Amygdala (tissue), 56 donors: ENCODE results near the gene EYS.

ENCODE experiments used
- DNase-seq, 56 donors: peaks; one replicate each; lab custom pipeline; 2025; lab: John Stamatoyannopoulos, UW

Gene EYS

DNA sequence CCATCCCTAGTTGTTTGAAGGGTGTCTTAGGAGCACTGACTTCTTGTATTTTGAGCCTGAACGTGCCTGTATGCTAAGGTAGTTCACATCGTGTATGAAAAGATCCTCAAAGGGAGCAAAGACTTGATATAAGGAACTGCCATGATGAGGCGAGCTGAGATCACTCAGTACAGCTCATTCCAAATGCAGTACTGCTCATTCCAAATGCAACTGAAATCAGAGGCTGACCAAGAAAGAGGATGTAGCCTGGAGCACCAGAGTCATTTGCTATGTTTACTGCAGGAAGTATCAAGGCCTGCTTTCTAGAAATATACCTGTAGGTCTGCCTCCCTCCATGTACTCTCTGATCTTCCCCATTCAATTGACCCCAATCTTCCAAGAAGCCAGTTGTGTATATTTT lies 832.2 kb downstream of the EYS start:
- no peak for DNase-seq

DNA sequence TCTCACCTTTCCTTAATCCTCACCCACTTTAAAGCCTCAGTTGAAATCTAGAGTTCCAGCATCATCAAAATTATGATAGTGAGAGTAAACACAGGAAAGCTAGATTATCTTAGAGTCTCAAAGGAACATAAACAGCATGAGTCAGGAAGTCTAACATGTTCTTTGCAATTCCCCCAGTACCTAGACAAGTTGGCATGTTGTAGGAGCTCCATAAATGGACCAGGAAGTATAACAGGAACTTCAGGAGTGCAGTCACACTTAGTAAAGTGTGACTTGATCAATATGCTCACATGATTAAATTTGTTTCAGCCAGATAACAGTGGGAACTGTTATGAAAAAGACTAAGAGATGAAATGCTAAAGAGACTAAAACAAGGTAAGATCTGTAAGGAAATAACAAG lies 834.4 kb downstream of the EYS start:
- no peak for DNase-seq

DNA sequence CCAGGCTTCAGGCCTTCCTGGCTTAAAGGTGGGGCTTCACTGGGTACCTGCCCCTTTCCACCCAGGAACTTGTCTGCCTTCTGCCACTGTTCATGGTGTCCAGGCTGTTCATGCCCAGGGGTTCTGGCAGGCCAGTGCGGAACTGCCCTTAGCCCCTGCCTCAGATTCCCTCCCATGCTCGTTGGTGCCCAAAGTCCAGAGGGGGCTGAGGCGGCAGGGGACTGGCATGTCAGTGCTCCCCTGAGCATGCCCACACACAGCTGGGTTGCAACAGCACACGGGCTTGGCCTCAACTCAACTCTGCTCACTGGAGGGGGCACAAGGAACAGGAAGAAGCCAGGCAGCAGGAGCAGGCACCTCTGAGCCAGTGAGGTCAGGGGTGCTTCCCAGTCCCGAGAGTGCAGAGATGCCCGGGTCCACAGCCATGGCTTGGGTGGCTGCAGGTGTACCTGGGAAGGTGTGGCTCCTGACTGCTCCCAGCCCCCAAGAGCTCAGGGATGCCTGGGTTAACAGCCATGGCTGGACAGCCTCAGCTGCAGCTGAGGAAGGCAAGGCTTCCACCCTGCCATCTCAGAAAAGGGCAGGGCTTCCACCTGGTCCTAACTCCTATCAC lies 845.9 kb downstream of the EYS start:
- DNase-seq: no peak

DNA sequence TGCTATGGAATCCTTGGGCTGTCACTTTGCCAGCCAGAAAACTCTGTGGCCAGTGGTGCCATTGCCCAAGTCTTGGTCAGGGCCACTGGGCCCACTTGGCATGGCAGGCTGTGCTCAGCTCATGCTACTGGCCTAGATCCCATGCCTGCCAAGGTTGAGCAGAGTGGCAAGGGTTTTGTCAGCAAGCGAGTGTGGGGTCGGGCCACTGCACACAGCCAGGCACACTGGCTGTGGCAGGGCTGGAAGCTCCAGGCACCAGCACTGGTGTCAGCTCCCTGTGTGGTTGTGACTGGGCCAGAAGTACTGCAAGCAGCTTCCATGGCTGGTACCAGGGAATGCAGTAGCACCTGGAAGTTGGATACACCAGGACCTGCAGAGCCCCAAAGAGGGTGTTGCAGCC lies 846.8 kb downstream of the EYS start:
- DNase-seq: no peak

DNA sequence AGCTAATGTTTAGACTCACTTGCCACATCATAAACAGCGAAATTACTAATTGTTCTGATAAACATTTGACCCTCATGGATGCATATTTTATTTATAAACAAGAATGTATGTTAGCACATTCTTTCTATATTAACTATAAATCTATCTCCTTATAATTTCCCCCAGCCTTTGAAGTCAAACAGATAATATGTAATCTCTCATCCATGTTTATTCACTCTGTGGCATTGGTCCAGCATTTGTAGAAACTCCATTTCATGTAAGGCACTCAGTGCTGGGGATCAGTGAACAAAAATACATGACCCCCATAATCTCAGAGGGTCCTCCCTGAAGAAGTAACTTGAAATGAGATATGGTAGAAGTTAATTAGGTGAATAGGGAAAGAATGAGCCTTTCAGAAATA lies 856.9 kb downstream of the EYS start:
- DNase-seq: no peak

DNA sequence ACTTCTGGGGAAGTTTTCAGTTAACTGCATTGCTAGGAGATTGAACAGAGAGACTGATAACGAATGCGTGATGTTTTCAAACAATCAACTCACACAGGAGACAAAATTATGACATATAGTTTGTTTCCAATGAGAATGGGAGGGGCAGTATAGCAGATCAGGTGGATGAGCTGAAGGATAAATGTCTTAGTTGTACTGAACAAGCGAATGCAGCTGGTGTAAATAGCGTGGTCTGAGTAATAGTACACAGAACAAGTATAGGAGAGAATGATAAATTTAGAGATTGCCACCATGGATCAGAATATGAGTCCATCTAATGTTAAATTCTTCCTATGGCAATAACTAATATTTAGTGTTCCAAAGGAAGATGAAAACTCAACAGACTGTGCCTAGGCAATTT lies 858.6 kb downstream of the EYS start:
- DNase-seq: no peak

DNA sequence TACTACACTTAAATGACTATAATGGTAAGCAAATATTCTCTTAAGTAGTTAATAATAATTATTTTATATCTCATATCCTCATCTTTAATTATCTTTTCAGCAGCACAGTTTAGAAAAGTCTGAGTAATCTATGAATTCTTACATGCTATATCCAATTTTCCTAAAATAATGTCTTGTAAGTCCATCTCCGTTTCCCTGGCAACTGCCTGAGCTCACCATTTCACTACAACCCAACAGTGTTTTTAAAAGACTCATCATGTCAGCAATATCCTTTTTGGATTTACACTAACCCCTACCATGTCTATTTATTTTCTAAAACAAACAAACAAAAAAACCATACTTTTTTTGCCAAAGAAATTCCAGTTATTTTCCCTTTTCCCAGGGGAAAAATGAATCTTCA lies 859.6 kb downstream of the EYS start:
- DNase-seq: peak in 1 of 56 donors; percentile 3

DNA sequence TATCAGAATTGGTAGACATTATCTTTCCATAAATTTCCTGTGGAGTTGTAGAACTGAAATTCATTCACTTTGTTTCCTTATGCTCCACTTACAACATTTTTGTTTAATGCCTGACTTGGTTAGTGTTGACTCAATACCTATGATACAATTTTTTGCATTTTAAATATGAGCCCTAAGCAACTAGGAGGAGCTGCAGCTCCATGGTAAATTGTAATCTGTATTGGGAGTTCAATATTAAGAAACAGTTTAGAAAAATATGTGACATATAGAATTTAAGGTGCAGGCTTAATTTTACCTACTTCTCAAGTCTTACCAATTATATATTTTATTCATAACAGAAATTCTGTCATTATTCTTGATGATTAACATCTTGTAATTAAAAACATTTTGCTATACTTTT lies 868.3 kb downstream of the EYS start:
- no peak for DNase-seq

DNA sequence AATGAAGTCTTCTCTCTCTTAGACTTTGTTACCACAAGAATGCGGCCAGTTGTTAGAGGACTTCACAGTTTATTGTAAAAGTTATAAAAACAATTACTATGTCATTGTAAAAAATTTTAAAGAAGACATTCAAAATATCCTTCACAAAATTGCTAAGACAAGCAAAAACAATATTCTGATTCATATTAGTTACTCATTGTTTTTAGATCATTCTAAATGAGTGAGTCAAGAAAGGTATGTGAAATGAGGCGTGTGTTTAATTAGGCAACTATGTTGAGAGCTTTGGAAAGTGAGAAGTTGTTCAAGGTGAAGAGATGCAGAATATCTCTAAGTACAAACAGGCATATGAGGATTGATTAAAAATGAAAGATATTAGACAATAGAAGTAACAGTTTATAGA lies 875.3 kb downstream of the EYS start:
- DNase-seq: no peak

DNA sequence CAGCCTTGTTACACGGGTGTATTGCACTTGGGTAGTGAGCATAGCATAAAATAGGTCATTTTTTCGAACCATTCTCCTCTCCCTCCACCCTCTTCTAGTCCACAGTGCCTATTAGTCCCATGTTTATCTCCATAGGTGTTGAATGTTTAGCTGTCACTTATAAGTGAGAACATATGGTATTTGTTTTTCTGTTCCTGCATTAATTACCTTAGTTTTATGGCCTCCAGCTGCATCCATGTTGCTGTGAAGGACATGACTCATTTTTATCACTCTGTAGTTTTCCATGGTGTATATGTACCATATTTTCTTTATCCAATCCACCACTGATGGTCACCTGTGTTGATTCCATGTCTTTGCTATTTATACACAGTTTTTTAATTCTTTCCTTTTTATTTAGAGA lies 889.5 kb downstream of the EYS start:
- no peak for DNase-seq

DNA sequence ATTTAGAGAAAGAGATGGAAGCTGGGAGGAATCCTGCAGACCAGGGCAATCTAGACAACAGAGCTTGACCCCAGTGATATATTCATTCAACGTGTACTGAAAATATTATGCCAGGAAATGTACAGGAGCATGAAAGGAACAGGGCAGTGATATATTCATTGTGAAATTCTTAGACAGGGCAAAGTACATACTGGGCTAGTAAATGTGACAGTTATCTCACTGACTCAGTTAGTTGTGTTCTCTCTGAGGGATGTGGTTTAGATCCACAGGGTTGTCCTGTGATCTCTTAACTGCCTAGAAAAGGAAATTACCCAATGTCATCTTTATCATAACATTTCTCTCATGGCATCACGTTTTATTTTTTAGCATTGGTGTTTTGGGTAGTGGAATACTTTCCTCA lies 891.3 kb downstream of the EYS start:
- DNase-seq: no peak

DNA sequence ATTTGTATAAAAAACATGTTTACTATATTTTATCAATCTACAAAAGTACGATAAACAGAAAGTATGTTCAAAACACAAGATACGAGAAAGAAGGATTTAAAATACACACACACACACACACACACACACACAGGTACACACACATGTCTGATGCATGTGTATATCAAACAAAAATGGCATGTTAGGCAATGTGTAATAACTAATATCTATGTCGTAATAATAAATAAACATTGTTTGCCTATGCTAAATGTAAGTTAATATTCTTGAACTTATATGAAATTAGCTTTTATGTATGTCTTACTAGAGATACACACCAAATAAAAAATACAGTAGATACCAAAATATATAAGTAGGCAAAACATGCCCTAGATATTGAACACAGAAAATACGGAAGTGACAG lies 894.9 kb downstream of the EYS start:
- DNase-seq: no peak

DNA sequence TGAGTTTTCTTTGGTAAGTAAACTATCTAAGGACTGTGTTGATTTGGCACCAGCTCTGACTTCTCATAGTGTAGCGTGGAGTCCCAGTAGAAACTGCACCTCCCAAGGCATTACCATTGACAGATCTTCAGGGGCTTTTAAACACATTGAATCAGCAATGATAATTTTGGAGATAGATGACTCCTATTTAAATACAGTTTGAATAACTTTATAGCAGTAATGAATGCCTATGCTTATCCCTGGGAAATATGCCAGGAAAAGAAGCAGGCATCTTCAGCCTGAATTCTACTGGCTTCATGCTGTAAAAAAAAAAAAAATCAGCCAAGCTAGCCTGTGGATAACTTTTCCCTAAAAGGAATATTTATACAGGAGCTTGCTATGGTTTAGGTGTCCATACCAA lies 895.9 kb downstream of the EYS start:
- no peak for DNase-seq

DNA sequence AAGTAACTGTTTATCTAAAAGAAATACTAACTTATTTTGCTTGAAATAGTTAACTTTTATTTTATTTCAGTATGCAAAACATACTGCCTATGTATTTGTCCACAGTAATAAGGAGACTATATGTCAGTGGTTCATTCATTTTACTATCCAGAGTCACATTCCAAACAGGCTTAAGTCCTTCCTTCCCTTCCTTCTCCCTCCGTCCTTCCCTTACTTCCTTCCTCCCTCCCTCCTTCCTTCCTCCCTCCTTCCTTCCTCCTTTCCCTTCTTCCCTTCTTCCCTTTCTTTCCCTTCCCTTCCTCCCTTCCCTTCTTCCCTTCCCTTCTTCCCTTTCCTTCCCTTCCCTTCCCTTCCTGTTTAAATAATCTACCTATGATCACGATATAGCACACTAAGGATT lies 899.2 kb downstream of the EYS start:
- no peak for DNase-seq

DNA sequence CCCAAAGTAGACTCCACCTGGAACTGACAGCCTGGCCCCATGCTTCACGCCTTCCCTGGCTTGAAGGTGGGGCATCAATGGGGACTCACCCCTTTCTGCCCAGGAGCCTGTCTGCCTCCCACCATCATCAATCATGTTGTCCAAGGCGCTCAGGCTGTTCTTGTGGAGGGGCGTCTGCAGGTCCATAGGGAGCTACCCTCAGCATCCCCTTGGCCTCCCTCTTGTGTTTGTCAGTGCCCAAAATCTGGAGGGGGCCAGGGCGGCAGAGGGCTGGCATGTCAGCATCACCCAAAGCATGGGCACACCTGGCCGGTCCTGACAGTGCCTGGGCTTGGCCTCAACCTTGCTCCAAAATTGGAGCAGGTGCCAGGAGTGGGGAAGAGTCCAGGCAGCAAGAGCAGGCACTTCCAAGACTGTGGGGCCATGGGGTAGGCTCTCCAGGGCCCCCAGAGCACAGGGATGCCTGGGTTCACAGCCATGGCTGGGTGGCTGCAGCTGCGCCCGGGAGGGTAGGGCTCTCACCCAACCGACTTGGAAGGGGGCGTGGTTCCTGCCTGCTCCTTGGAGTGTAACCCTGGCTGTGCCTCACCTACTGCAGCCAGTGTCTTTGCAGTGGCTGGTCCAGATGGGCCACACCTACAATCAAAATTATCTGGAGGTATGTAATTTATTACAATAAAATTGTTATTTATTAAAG lies 903.4 kb downstream of the EYS start:
- DNase-seq: no peak

DNA sequence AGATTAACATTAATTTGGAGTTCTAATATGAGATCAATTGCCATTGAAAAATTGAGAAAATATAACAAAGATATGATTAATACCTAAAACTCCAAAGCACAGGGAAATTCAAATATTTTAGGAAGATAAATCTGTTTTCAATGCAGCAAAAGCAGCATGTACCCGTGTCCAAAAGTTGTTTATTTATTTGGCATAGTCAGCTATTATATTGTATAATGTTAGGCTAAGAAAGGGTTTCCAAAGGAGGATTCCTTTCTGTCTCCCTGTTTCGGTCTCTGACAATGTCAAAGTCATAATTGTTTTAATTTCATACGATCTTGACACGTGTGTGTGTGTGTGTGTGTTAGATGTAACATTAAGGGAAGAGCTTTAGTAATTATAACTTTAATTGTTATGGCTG lies 914.5 kb downstream of the EYS start:
- no peak for DNase-seq

DNA sequence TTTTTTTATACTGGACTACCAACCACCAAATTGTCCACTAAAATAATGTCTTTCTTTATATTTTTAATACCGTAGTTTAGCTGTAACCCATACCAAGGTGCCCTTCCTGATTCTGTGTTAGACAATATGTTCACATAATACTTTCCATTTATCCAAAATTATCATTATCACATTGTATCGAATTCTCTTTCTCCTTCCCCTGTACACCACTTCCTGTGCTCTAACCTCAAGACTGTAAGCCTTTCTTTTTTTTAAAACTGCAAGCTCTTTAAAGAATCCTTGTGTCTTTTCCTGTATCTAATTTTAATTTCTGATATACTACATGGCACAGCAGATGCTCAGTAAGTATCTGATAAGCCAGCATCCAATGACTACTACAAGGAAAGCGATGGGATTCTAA lies 917.5 kb downstream of the EYS start:
- no peak for DNase-seq

DNA sequence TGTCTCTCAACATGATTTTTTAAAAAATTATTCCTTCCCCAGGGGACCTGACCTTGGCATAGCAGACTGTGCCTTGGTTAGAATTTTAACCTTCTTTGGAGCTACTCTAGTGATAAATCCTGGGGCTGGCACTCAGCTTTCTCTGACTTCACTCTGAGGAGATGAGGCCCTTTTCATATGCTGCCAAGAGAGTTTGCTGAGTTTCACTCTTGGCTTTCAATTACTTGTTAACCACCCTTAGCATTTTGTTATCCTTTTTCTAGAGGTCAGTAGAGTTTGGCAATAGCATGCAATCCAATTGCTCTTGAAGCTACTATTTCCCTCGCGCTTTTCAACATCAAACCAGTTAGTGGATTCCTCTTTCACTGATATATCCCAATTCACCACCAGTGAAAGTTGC lies 920.3 kb downstream of the EYS start:
- DNase-seq: no peak

DNA sequence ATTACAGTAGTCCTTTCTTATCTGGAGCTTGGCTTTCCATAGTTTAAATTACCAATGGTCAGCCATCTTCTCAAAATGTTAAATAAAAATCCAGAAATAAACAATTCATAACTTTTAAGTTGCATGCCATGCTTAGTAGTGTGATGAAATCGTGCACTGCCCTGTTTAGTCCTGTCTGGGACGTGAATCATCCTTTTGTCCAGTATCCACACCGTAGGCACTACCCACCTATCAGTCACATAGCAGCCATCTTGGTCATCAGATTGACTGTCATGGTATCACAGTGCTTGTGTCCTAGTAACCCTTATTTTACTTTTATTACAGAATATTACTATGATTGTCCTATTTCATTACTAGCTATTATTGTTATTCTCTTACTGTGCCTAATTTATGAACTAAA lies 924.1 kb downstream of the EYS start:
- DNase-seq: no peak

DNA sequence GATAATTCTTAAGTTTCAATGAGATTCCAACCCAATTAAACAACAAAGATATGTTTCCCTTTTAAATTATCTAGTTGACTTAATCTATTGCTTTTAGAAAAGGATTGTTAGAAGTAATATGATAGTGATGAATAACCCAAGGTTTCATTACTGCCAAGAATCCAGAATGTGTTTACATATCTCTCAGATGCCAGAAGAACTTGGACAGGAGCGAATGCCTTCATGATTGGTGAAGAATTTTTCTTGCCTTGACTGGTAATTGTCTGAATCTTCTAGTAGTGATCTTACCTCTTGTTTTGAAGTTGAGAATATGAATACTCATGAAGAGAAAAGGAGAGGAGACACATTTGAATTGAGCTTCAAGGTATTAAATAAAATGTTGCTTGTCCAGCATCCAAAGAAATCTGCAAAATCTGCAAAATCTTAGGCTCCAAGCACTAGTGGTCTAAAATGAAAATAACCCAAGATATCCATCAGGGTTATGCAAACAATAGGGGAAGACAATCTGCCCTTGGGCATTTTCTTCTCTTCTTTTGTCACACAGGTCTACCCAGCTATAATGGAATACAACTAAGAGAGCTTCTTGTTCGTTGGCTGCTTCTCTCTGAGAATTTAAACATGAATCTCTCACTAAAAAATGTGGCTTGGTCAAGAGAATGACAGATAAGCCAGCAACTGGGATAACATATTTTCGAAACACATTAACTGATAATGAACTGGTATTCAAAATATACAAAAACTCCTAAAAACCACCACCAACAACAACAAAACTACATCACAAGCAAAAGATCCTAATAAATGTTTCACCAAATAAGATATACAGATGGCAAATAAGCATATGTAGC lies 928.9 kb downstream of the EYS start:
- no peak for DNase-seq

DNA sequence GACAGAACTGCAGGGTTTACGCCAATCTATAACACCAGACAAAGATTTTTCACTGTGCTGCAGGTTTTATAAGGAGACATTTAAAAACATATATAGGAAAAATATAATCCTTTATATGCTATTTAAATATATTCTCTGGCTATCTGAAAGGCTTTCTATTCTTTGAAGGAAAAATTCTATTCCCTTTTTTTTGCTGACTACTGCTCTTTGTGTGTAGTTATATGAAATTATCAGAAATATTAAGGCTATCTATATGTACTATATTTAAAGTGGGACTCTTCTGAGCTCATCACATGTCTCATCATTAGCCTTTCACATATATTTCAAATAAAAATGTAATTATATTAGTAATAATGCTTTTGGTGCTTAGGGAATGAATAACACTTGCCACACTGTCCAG lies 930.7 kb downstream of the EYS start:
- no peak for DNase-seq

DNA sequence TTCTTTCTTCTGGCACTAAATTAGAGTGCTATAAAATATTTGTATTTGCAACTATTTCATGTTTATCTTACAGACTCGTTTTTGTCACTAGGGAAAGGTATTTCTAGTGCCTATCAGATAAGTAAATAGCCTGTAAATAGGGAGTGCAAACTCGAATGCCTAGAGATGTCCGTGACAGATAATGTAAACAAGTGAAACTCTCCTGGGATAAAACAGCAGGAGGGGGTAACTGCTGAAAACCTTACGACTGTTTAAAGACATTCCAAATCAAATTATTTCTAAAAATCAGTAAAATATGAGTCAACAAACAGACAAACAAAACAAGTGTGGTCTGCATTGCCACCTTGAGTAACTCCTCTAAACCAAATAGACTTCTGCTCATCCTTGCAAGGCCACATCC lies 932.1 kb downstream of the EYS start:
- DNase-seq: no peak
